RWPE2 (cell line): Measurements from ENCODE around the gene CYB5R2.

ENCODE experiments used
- ATAC-seq: fragments of 200-7000 bp; cut with Tn5 transposase; 3 replicates; pipeline ENCODE4 v1.9.1; 2021; ENCODE audit warnings: low read depth
- DNase-seq: peaks from one replicate; pipeline ENCODE4 v3.0.0-alpha.2; 2020; ENCODE audit warnings: low spot score
- H3K27ac ChIP-seq: fragments of 450-650 bp; 2 replicates; pipeline ENCODE4 v1.5.1; 2017; ENCODE audit warnings: mild to moderate bottlenecking; ENCODE audit not compliant: poor library complexity, severe bottlenecking
- H3K27me3 ChIP-seq: fragments of 250-450 bp; sonication (Bioruptor Pico); 2 replicates; pipeline ENCODE4 v1.5.1; 2021; ENCODE audit warnings: mild to moderate bottlenecking, moderate library complexity; ENCODE audit not compliant: insufficient read depth, poor library complexity, severe bottlenecking
- H3K36me3 ChIP-seq: fragments of 250-450 bp; sonication (Bioruptor Pico); 2 replicates; pipeline ENCODE4 v1.5.1; 2020; ENCODE audit warnings: low read depth, mild to moderate bottlenecking, moderate library complexity
- H3K4me1 ChIP-seq: fragments of 250-450 bp; sonication (Bioruptor Pico); 2 replicates; pipeline ENCODE4 v1.5.1; 2021; ENCODE audit warnings: mild to moderate bottlenecking, moderate library complexity; ENCODE audit not compliant: insufficient read depth, poor library complexity, severe bottlenecking
- H3K4me3 ChIP-seq: fragments of 250-450 bp; sonication (Bioruptor Pico); 2 replicates; pipeline ENCODE4 v1.5.1; 2021; ENCODE audit warnings: mild to moderate bottlenecking, moderate library complexity; ENCODE audit not compliant: severe bottlenecking
- H3K9me3 ChIP-seq: fragments of 250-450 bp; sonication (Bioruptor Pico); 2 replicates; pipeline ENCODE4 v1.5.1; 2021; ENCODE audit warnings: mild to moderate bottlenecking, moderate library complexity; ENCODE audit not compliant: severe bottlenecking
- TF ChIP-seq, protein P1 (sequence below): fragments of 450-650 bp; IDR thresholded peaks from one replicate; pipeline ENCODE4 v1.5.1; 2017; ENCODE audit warnings: mild to moderate bottlenecking, moderate library complexity; ENCODE audit not compliant: poor library complexity, severe bottlenecking

The CYB5R2 gene

DNA sequence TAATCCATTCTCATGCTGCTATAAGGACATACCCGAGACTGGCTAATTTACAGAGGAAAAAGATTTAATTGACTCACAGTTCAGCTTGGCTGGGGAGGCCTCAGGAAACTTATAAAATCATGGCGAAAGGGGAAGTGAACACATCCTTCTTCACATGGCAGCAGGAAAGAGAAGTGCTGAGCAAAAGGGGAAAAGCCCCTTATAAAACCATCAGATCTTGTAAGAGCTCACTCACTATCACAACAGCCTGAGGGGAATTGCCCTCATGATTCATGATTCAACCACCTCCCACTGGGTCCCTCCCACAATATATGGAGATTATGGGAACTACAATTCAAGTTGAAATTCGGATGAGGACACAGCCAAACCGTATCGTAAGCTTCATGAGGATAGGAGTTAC, 3.8 kb upstream of the CYB5R2 start:
- no peak overlapping the region for H3K4me3 ChIP-seq
- DNase-seq (no peak), ATAC-seq (peak; percentile 74)
- TF ChIP-seq, protein P1, sequence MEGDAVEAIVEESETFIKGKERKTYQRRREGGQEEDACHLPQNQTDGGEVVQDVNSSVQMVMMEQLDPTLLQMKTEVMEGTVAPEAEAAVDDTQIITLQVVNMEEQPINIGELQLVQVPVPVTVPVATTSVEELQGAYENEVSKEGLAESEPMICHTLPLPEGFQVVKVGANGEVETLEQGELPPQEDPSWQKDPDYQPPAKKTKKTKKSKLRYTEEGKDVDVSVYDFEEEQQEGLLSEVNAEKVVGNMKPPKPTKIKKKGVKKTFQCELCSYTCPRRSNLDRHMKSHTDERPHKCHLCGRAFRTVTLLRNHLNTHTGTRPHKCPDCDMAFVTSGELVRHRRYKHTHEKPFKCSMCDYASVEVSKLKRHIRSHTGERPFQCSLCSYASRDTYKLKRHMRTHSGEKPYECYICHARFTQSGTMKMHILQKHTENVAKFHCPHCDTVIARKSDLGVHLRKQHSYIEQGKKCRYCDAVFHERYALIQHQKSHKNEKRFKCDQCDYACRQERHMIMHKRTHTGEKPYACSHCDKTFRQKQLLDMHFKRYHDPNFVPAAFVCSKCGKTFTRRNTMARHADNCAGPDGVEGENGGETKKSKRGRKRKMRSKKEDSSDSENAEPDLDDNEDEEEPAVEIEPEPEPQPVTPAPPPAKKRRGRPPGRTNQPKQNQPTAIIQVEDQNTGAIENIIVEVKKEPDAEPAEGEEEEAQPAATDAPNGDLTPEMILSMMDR: no peak
- H3K36me3 ChIP-seq: no peaks in the 10 kb centered on the region
- H3K27ac ChIP-seq: peak overlapping the region; percentile 48
- H3K9me3 ChIP-seq: no peaks in the 10 kb centered on the region
- no peaks in the 10 kb centered on the region for H3K27me3 ChIP-seq
- peaks cover 5% of the 10 kb centered on the region for H3K4me1 ChIP-seq

DNA sequence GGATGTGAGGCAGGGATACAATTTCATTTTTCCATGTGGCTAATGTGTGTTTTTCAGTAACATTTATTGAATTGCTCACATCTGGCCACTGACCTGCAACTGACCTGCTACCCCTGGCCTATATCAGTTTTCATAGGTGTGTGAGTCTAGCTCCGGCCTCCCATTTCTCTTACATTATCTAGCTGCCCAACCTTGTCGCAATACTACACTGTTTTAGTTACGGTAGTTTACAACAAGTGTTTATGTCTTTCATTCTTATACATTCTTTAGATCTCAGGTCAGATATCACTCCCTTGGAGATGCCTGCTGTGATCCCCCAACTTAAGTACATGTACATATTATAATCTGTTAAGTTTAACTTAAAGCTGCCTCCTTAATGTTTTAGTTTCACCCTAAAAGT, 2.3 kb upstream of the CYB5R2 start:
- TF ChIP-seq, protein P1: no peak
- Histone ChIP-seq H3K27ac (no peak overlapping the region), H3K36me3 (no peaks in the 10 kb centered on the region), H3K9me3 (no peaks in the 10 kb centered on the region), H3K27me3 (no peaks in the 10 kb centered on the region), H3K4me3 (no peak overlapping the region), H3K4me1 (peaks cover 5% of the 10 kb centered on the region)
- DNase-seq: no peak
- no peak for ATAC-seq

DNA sequence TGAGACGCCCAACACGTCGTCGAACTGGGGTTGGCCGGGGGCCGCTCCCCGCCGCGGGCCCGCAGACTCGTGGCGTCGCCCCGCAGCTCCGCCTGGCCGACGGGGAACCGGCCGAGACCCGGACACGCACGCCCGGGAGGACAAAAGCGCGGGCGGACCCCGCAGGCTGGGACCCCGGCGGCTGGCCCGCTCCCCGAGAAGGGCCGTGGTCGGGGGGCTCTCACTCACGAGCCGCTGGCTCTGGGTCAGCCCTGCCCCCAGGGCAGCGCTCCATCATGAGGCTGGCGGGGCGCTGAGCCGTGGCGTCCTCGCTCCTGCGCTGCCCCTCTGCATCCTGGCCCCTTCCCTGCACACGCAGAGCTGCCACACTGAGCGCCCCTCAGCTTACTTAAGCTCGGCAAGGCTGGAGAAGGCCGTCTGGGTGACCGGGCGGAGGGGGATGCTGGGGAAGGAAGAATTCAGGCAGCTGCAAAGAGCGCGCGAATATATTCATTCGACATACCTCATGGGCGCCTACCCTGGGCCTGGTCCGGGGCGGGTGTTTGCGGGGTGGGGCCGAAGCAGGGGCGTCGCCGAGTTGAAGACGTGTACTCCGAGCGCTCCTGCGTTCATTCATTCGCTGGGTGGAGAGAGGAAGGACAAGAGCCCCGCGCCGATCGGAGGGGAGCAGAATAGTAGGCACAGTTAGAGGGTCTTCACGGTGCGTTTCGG, 579 bp upstream of the CYB5R2 start:
- ATAC-seq (no peak), DNase-seq (no peak)
- H3K27me3 ChIP-seq: no peaks in the 10 kb centered on the region
- peaks cover 5% of the 10 kb centered on the region for H3K4me1 ChIP-seq
- no peaks in the 10 kb centered on the region for H3K36me3 ChIP-seq
- H3K4me3 ChIP-seq: peak overlapping the region; percentile 23
- TF ChIP-seq, protein P1: no peak
- H3K9me3 ChIP-seq: no peaks in the 10 kb centered on the region
- H3K27ac ChIP-seq: no peak overlapping the region

DNA sequence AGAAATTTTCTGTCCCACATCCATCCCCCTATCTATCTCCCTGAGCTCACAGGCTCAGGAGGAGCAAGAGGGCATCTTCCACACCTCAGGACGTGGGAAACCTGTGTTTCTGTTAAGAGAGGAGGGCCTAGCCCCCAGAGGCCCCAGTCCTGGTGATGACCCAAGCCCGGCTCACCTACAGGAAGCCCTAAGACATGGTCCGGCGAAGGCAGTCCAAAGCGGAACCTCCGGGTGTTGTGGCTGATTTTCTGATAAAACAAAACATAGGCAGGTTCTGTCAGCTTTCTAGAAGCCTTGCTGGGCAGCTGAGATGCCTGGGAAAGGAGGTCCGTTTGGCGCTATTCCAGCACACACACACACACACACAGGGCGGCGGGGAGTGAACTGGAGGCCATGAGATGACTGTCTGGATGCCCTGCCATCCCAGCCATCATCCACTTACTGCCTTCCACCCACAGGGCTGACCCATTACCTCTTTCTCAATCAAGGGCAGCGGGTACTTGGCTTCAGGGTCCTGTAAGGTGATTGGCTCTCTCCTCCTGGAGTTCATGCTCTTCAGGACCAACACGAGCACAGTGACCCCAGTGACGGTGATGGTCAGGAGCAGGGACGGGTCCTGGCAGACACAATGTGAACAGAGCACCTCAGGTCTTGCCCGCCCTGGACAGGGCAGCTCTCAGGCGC, 882 bp downstream of the CYB5R2 start:
- H3K4me3 ChIP-seq: no peak overlapping the region
- H3K27ac ChIP-seq: no peak overlapping the region
- TF ChIP-seq, protein P1: no peak
- DNase-seq: no peak
- no peak for ATAC-seq
- no peaks in the 10 kb centered on the region for H3K36me3 ChIP-seq
- no peaks in the 10 kb centered on the region for H3K27me3 ChIP-seq
- H3K4me1 ChIP-seq: peaks cover 5% of the 10 kb centered on the region
- no peaks in the 10 kb centered on the region for H3K9me3 ChIP-seq
